Upper lobe of left lung (tissue), 6 donors: ENCODE data around the gene RASGEF1C. TPM values are rescaled to one million over a fixed set of nuclear protein-coding genes. Genes with fewer than 3 reads are reported as not detected.

ENCODE experiments used
- ATAC-seq, 2 donors: fragments of 200-7000 bp; cut with Tn5 transposase; one replicate each; pipeline ENCODE4 v1.9.1; 2022; ENCODE audit warnings: mild to moderate bottlenecking in 2 of 2, moderate library complexity in 2 of 2; ENCODE audit not compliant: low FRiP score in 2 of 2
- DNase-seq, 2 donors: peaks; one replicate each; pipeline ENCODE4 v3.0.0-alpha.2; 2019 to 2020
- H3K27ac ChIP-seq, 4 donors: fragments of 200-600 bp; sonication (generic); one replicate each; pipeline ENCODE4 v1.5.1; 2016 to 2019
- H3K27me3 ChIP-seq, 4 donors: fragments of 200-600 bp; sonication (generic); one replicate each; pipeline ENCODE4 v1.5.1; 2017 to 2019
- H3K36me3 ChIP-seq, 4 donors: fragments of 200-600 bp; sonication (generic); one replicate each; pipeline ENCODE4 v1.5.1; 2016 to 2019
- H3K4me1 ChIP-seq, 4 donors: fragments of 200-600 bp; sonication (generic); one replicate each; pipeline ENCODE4 v1.5.1; 2018 to 2019
- H3K4me3 ChIP-seq, 4 donors: fragments of 200-600 bp; sonication (generic); one replicate each; pipeline ENCODE4 v1.5.1; 2017 to 2019; ENCODE audit warnings: mild to moderate bottlenecking in 2 of 4, moderate library complexity in 1 of 4
- H3K9me3 ChIP-seq, 4 donors: fragments of 200-600 bp; sonication (generic); one replicate each; pipeline ENCODE4 v1.5.1; 2018 to 2019
- CTCF ChIP-seq, 6 experiments: fragments of 450-650 bp in 4 of 6; fragments of 200-600 bp in 2 of 6; sonication (generic) in 2 of 6; IDR thresholded peaks; one replicate each; pipeline ENCODE4 v1.5.1; 2016 to 2019; ENCODE audit warnings: antibody characterized with exemption in 6 of 6
- EP300 ChIP-seq, 4 donors: sonication (generic); formaldehyde crosslinking; IDR thresholded peaks; one replicate each; pipeline ENCODE4 v1.5.1; 2017; ENCODE audit warnings: antibody characterized with exemption in 4 of 4, control low read depth in 2 of 4
- POLR2A ChIP-seq, 4 donors: fragments of 450-650 bp; IDR thresholded peaks; one replicate each; pipeline ENCODE4 v1.5.1; 2016 to 2017; ENCODE audit warnings: antibody characterized with exemption in 4 of 4, mild to moderate bottlenecking in 2 of 4
- POLR2AphosphoS5 ChIP-seq, 2 donors: sonication (generic); formaldehyde crosslinking; IDR thresholded peaks; one replicate each; pipeline ENCODE4 v1.5.1; 2017; ENCODE audit warnings: antibody characterized with exemption in 2 of 2
- WGBS, 2 donors: methylation state at CpG; one replicate each; pipeline ENCODE4 v1.1.5; 2017 to 2018; 5-methylcytosine and 5-hydroxymethylcytosine counted together
- total RNA-seq, 6 donors: library from RNA; depleted of rRNA in 4 of 6; stranded (reverse); fragments of >200 nt in 4 of 6; gene quantifications; one replicate each; pipeline versions ENCODE4 v1.1.0 to v1.2.1, GENCODE V29; 2016 to 2021
- donor health status: DM: no; HTN: no; CAD: no; lungs with moderate emphysema.
- donor health status: DM: no; HTN: yes; CAD: no; lungs with severe emphysema.

The RASGEF1C gene
- total RNA-seq, 6 donors from 2014 or later, result not detected

- Histone ChIP-seq H3K36me3 (peaks cover 8 to 77% (median 51%) of the 10 kb centered on the region in 4 donors), H3K4me3 (no peak overlapping the region), H3K27me3 (no peaks in the 10 kb centered on the region), H3K9me3 (peaks cover 5 to 40% (median 17%) of the 10 kb centered on the region in 4 donors), H3K4me1 (no peaks in the 10 kb centered on the region), H3K27ac (no peak overlapping the region)
- WGBS, 2 donors, result 93 to 94% methylated on average over 15 of the region's 15 CpGs
- TF ChIP-seq CTCF (IDR thresholded peaks at IDR 0.05) (no peak), POLR2AphosphoS5 (IDR thresholded peaks at IDR 0.05) (no peak), POLR2A (IDR thresholded peaks at IDR 0.05) (no peak), EP300 (IDR thresholded peaks at IDR 0.05) (no peak)
- ATAC-seq (no peak), DNase-seq (no peak)
These were observed 25.3 kb upstream of the RASGEF1C start for GRCh38 chr5:180234271-180234670.

GRCh38 chr5:180233729-180234128, 24.7 kb upstream of the RASGEF1C start:
- ATAC-seq (no peak), DNase-seq (no peak)
- TF ChIP-seq POLR2A (IDR thresholded peaks at IDR 0.05) (no peak), POLR2AphosphoS5 (IDR thresholded peaks at IDR 0.05) (no peak), CTCF (IDR thresholded peaks at IDR 0.05) (no peak), EP300 (IDR thresholded peaks at IDR 0.05) (no peak)
- 92% methylated on average over 11 of the region's 11 CpGs for WGBS, 2 donors
- H3K4me3 ChIP-seq, result no peak overlapping the region
- H3K27me3 ChIP-seq, result no peaks in the 10 kb centered on the region
- no peaks in the 10 kb centered on the region for H3K4me1 ChIP-seq
- H3K27ac ChIP-seq, result no peak overlapping the region
- H3K9me3 ChIP-seq, result peaks cover 5 to 39% (median 18%) of the 10 kb centered on the region in 4 donors
- H3K36me3 ChIP-seq, result peaks cover 8 to 71% (median 47%) of the 10 kb centered on the region in 4 donors

- H3K4me3 ChIP-seq, result no peak overlapping the region
- H3K4me1 ChIP-seq, result no peaks in the 10 kb centered on the region
- H3K27ac ChIP-seq, result no peak overlapping the region
- no peak for DNase-seq
- TF ChIP-seq EP300 (IDR thresholded peaks at IDR 0.05), result no peak
- no peak for TF ChIP-seq POLR2A (IDR thresholded peaks at IDR 0.05)
- no peak for TF ChIP-seq POLR2AphosphoS5 (IDR thresholded peaks at IDR 0.05)
- no peak for TF ChIP-seq CTCF (IDR thresholded peaks at IDR 0.05)
- H3K36me3 ChIP-seq, result peaks cover 8 to 41% (median 18%) of the 10 kb centered on the region in 4 donors
- ATAC-seq, result no peak
- no peaks in the 10 kb centered on the region for H3K27me3 ChIP-seq
- peaks cover 16 to 52% (median 35%) of the 10 kb centered on the region in 4 donors for H3K9me3 ChIP-seq
- 87 to 95% methylated on average over 7 of the region's 7 CpGs for WGBS, 2 donors
These were observed 21.0 kb upstream of the RASGEF1C start for GRCh38 chr5:180230017-180230416.

- Histone ChIP-seq H3K9me3 (peaks cover 34 to 90% (median 64%) of the 10 kb centered on the region in 4 donors), H3K27me3 (no peaks in the 10 kb centered on the region), H3K27ac (no peak overlapping the region), H3K4me1 (no peaks in the 10 kb centered on the region), H3K36me3 (peaks cover 0 to 6% (median 0%) of the 10 kb centered on the region in 4 donors), H3K4me3 (no peak overlapping the region)
- 96% methylated on average over 11 of the region's 11 CpGs for WGBS, 2 donors
- TF ChIP-seq POLR2AphosphoS5 (IDR thresholded peaks at IDR 0.05) (no peak), EP300 (IDR thresholded peaks at IDR 0.05) (no peak)
- no peak for ATAC-seq
- DNase-seq, result no peak
These were observed 13.0 kb upstream of the RASGEF1C start for GRCh38 chr5:180222056-180222455.

- H3K4me1 ChIP-seq, result no peaks in the 10 kb centered on the region
- H3K4me3 ChIP-seq, result no peak overlapping the region
- H3K9me3 ChIP-seq, result peaks cover 33 to 75% (median 51%) of the 10 kb centered on the region in 4 donors
- ATAC-seq, result no peak
- no peaks in the 10 kb centered on the region for H3K36me3 ChIP-seq
- no peak for DNase-seq
- TF ChIP-seq CTCF (IDR thresholded peaks at IDR 0.05) (no peak), POLR2A (IDR thresholded peaks at IDR 0.05) (no peak), EP300 (IDR thresholded peaks at IDR 0.05) (no peak), POLR2AphosphoS5 (IDR thresholded peaks at IDR 0.05) (no peak)
- H3K27me3 ChIP-seq, result no peaks in the 10 kb centered on the region
- no peak overlapping the region for H3K27ac ChIP-seq
- 91 to 93% methylated on average over 5 of the region's 5 CpGs for WGBS, 2 donors
These were observed 8.8 kb upstream of the RASGEF1C start for GRCh38 chr5:180217797-180218196.
